Gastroesophageal sphincter (tissue), 3 donors: ENCODE results near the gene PABPN1L.
"Not testable (repeated sequence)": the region's sequence is repeated elsewhere in the genome, so short reads cannot be mapped to it uniquely, and the experiment has no call there.

ENCODE experiments used
- EP300 ChIP-seq: sonication (generic); formaldehyde crosslinking; IDR thresholded peaks from one replicate; pipeline ENCODE4 v1.6.1; 2017; ENCODE audit warnings: antibody characterized with exemption, mild to moderate bottlenecking
- POLR2A ChIP-seq, 2 donors: fragments of 450-650 bp; IDR thresholded peaks; one replicate each; pipeline ENCODE4 v1.6.1; 2017; ENCODE audit warnings: antibody characterized with exemption in 2 of 2, mild to moderate bottlenecking in 2 of 2, moderate library complexity in 1 of 2
- POLR2AphosphoS5 ChIP-seq: sonication (generic); formaldehyde crosslinking; IDR thresholded peaks from one replicate; pipeline ENCODE4 v1.6.1; 2017; ENCODE audit warnings: antibody characterized with exemption
- TF ChIP-seq, protein P1 (sequence below), 4 experiments: fragments of 200-600 bp in 2 of 4; fragments of 450-650 bp in 2 of 4; sonication (generic) in 1 of 4; IDR thresholded peaks; one replicate each; pipeline ENCODE4 v1.5.1; 2017 to 2019; ENCODE audit warnings: antibody characterized with exemption in 4 of 4, mild to moderate bottlenecking in 2 of 4, moderate library complexity in 2 of 4

- not testable (repeated sequence) for TF ChIP-seq POLR2A (IDR thresholded peaks at IDR 0.05); POLR2AphosphoS5; EP300
- TF ChIP-seq, protein P1, sequence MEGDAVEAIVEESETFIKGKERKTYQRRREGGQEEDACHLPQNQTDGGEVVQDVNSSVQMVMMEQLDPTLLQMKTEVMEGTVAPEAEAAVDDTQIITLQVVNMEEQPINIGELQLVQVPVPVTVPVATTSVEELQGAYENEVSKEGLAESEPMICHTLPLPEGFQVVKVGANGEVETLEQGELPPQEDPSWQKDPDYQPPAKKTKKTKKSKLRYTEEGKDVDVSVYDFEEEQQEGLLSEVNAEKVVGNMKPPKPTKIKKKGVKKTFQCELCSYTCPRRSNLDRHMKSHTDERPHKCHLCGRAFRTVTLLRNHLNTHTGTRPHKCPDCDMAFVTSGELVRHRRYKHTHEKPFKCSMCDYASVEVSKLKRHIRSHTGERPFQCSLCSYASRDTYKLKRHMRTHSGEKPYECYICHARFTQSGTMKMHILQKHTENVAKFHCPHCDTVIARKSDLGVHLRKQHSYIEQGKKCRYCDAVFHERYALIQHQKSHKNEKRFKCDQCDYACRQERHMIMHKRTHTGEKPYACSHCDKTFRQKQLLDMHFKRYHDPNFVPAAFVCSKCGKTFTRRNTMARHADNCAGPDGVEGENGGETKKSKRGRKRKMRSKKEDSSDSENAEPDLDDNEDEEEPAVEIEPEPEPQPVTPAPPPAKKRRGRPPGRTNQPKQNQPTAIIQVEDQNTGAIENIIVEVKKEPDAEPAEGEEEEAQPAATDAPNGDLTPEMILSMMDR (IDR thresholded peaks at IDR 0.05) = not testable (repeated sequence)
Observed at GRCh38 chr16:88823646-88824045, 42.8 kb downstream of the PABPN1L start.
